Osteoblast (primary cell): ENCODE results near the gene TCF4. TPM values are rescaled to one million over a fixed set of nuclear protein-coding genes. Genes with fewer than 3 reads are reported as not detected.

Source experiments
- DNase-seq: peaks from one replicate; pipeline ENCODE4 v3.0.0; 2011; ENCODE audit warnings: low spot score, mixed read lengths; ENCODE audit not compliant: insufficient read length; ENCODE audit errors: missing footprints
- H2AFZ ChIP-seq: 2 replicates; pipeline ENCODE4 v1.6.0; 2011; ENCODE audit warnings: mild to moderate bottlenecking, low read length
- H3K27ac ChIP-seq: 2 replicates; pipeline ENCODE4 v1.5.1; 2011; ENCODE audit warnings: mild to moderate bottlenecking, low read depth, low read length, moderate library complexity
- H3K27me3 ChIP-seq: 2 replicates; pipeline ENCODE4 v1.6.0; 2012; ENCODE audit warnings: mild to moderate bottlenecking, control low read depth, inconsistent platforms, low read length, moderate library complexity; ENCODE audit not compliant: insufficient read depth
- H3K36me3 ChIP-seq: 2 replicates; pipeline ENCODE4 v1.5.1; 2011; ENCODE audit warnings: mild to moderate bottlenecking, low read length, control low read depth, moderate library complexity; ENCODE audit not compliant: insufficient read depth
- H3K4me1 ChIP-seq: 2 replicates; pipeline ENCODE4 v1.5.1; 2011; ENCODE audit warnings: mild to moderate bottlenecking, low read length, control low read depth, moderate library complexity; ENCODE audit not compliant: insufficient read depth
- H3K4me2 ChIP-seq: 2 replicates; pipeline ENCODE4 v1.6.0; 2011; ENCODE audit warnings: mild to moderate bottlenecking, low read length; ENCODE audit not compliant: insufficient read depth
- H3K4me3 ChIP-seq: fragments of 200-600 bp; sonication (generic); 3 replicates; pipeline ENCODE4 v1.5.1; 2012; ENCODE audit warnings: mild to moderate bottlenecking, low read length, inconsistent platforms; ENCODE audit not compliant: insufficient read depth
- H3K79me2 ChIP-seq: 2 replicates; pipeline ENCODE4 v1.6.0; 2012; ENCODE audit warnings: mild to moderate bottlenecking, low read length, control low read depth, inconsistent platforms; ENCODE audit not compliant: insufficient read depth
- H3K9me3 ChIP-seq: 2 replicates; pipeline ENCODE4 v1.5.1; 2011; ENCODE audit warnings: low read depth, low read length, control low read depth
- H4K20me1 ChIP-seq: 2 replicates; pipeline ENCODE4 v1.6.0; 2012; ENCODE audit warnings: mild to moderate bottlenecking, low read length, control low read depth; ENCODE audit not compliant: insufficient read depth
- CTCF ChIP-seq: IDR thresholded peaks from 2 replicates; pipeline ENCODE4 v1.5.1; 2011; ENCODE audit warnings: mild to moderate bottlenecking, low read depth, low read length, moderate library complexity; ENCODE audit errors: extremely low read depth
- total RNA-seq: library from RNA; depleted of rRNA; stranded (reverse); fragments of >200 nt; gene quantifications from 2 replicates; pipeline ENCODE4 v1.2.3, GENCODE V29; 2012

The TCF4 gene
- total RNA-seq, 1 donor, result 87.2 TPM

GRCh38 chr18:55220523-55220922 lies 367.5 kb downstream of the TCF4 start:
- H4K20me1 ChIP-seq, result no peaks in the 10 kb centered on the region
- no peak overlapping the region for H3K27ac ChIP-seq
- H3K4me2 ChIP-seq, result no peak overlapping the region
- H3K79me2 ChIP-seq, result no peaks in the 10 kb centered on the region
- DNase-seq, result no peak
- H3K36me3 ChIP-seq, result no peaks in the 10 kb centered on the region
- no peaks in the 10 kb centered on the region for H3K27me3 ChIP-seq
- no peak overlapping the region for H3K4me3 ChIP-seq
- TF ChIP-seq CTCF, result no peak
- H3K9me3 ChIP-seq, result no peaks in the 10 kb centered on the region
- H3K4me1 ChIP-seq, result peaks cover 8% of the 10 kb centered on the region
- no peak overlapping the region for H2AFZ ChIP-seq

GRCh38 chr18:55219823-55220222 lies 368.2 kb downstream of the TCF4 start:
- H3K27ac ChIP-seq, result no peak overlapping the region
- no peaks in the 10 kb centered on the region for H3K27me3 ChIP-seq
- no peaks in the 10 kb centered on the region for H3K36me3 ChIP-seq
- no peak for DNase-seq
- H3K4me2 ChIP-seq, result no peak overlapping the region
- no peaks in the 10 kb centered on the region for H4K20me1 ChIP-seq
- no peaks in the 10 kb centered on the region for H3K79me2 ChIP-seq
- no peak overlapping the region for H3K4me3 ChIP-seq
- H3K9me3 ChIP-seq, result no peaks in the 10 kb centered on the region
- no peak for TF ChIP-seq CTCF
- H3K4me1 ChIP-seq, result peaks cover 6% of the 10 kb centered on the region
- H2AFZ ChIP-seq, result no peak overlapping the region

GRCh38 chr18:55219059-55219458 lies 368.9 kb downstream of the TCF4 start:
- no peak for DNase-seq
- Histone ChIP-seq H3K27me3 (peaks cover under 1% of the 10 kb centered on the region), H2AFZ (no peak overlapping the region), H4K20me1 (no peaks in the 10 kb centered on the region), H3K4me3 (no peak overlapping the region), H3K4me2 (no peak overlapping the region), H3K27ac (no peak overlapping the region), H3K4me1 (peaks cover 2% of the 10 kb centered on the region), H3K36me3 (no peaks in the 10 kb centered on the region), H3K79me2 (no peaks in the 10 kb centered on the region), H3K9me3 (no peaks in the 10 kb centered on the region)
- no peak for TF ChIP-seq CTCF

- TF ChIP-seq CTCF, result no peak
- H3K4me1 ChIP-seq, result no peaks in the 10 kb centered on the region
- H3K79me2 ChIP-seq, result no peaks in the 10 kb centered on the region
These were observed 373.0 kb downstream of the TCF4 start for GRCh38 chr18:55214969-55215368.

More at GRCh38 chr18:55214969-55215368, 373.0 kb downstream of the TCF4 start:
- no peaks in the 10 kb centered on the region for H3K36me3 ChIP-seq
- no peak overlapping the region for H3K4me3 ChIP-seq
- DNase-seq, result no peak
- H3K27me3 ChIP-seq, result peaks cover 5% of the 10 kb centered on the region
- no peaks in the 10 kb centered on the region for H3K9me3 ChIP-seq
- no peak overlapping the region for H2AFZ ChIP-seq
- H4K20me1 ChIP-seq, result no peaks in the 10 kb centered on the region
- no peak overlapping the region for H3K27ac ChIP-seq
- H3K4me2 ChIP-seq, result no peak overlapping the region
